HG03280 (cell line): ENCODE results near the gene PRKCA.

ENCODE experiments used
- ATAC-seq: cut with Tn5 transposase; IDR thresholded peaks from one replicate; pipeline ENCODE4 v1.9.1; 2021; ENCODE audit warnings: mild to moderate bottlenecking, moderate library complexity; ENCODE audit not compliant: unreplicated experiment

PRKCA gene

GRCh38 chr17:66811683-66812054 lies 509.3 kb downstream of the PRKCA start:
- ATAC-seq, result no peak

- ATAC-seq, result no peak
Observed at GRCh38 chr17:66812571-66812970, 510.2 kb downstream of the PRKCA start.

GRCh38 chr17:66813296-66813695 lies 510.9 kb downstream of the PRKCA start:
- no peak for ATAC-seq

GRCh38 chr17:66814026-66814425 lies 511.6 kb downstream of the PRKCA start:
- ATAC-seq, result no peak

- no peak for ATAC-seq
Observed at GRCh38 chr17:66814570-66814969, 512.2 kb downstream of the PRKCA start.

GRCh38 chr17:66817750-66818149 lies 515.3 kb downstream of the PRKCA start:
- no peak for ATAC-seq

- ATAC-seq, result no peak
Observed at GRCh38 chr17:66819466-66819865, 517.1 kb downstream of the PRKCA start.

GRCh38 chr17:66822009-66822408 lies 519.6 kb downstream of the PRKCA start:
- no peak for ATAC-seq

GRCh38 chr17:66826856-66827255 lies 524.4 kb downstream of the PRKCA start:
- ATAC-seq, result no peak

- ATAC-seq, result no peak
Observed at GRCh38 chr17:66829386-66829864, 527.0 kb downstream of the PRKCA start.

GRCh38 chr17:66829883-66830282 lies 527.5 kb downstream of the PRKCA start:
- no peak for ATAC-seq

- no peak for ATAC-seq
Observed at GRCh38 chr17:66830451-66830850, 528.0 kb downstream of the PRKCA start.

- ATAC-seq, result no peak
Observed at GRCh38 chr17:66831383-66832210, 529.2 kb downstream of the PRKCA start.

- ATAC-seq, result no peak
Observed at GRCh38 chr17:66833201-66833600, 530.8 kb downstream of the PRKCA start.

GRCh38 chr17:66834426-66834918 lies 532.1 kb downstream of the PRKCA start:
- ATAC-seq, result no peak

GRCh38 chr17:66834919-66835454 lies 532.6 kb downstream of the PRKCA start, which contains the start of gene CACNG5:
Gene CACNG5, plus strand, starts transcription at chr17:66835117. Its CDS starts 42,216 bp downstream, at chr17:66877333.
- ATAC-seq, result no peak

- no peak for ATAC-seq
Observed at GRCh38 chr17:66835476-66835875, 533.1 kb downstream of the PRKCA start.

- no peak for ATAC-seq
Observed at GRCh38 chr17:66836063-66837005, 533.9 kb downstream of the PRKCA start.

- no peak for ATAC-seq
Observed at GRCh38 chr17:66837226-66837625, 534.8 kb downstream of the PRKCA start.

- ATAC-seq, result no peak
Observed at GRCh38 chr17:66837885-66838665, 535.7 kb downstream of the PRKCA start.
